ENCODE results near the gene CFTR. TPM values are rescaled to one million over a fixed set of nuclear protein-coding genes. Genes with fewer than 3 reads are reported as not detected.

The CFTR gene
- total and polyA plus RNA-seq, 4 donors: 6.3 to 19.2 (median 12.9) TPM

- no peak for DNase-seq (ENCODE audit: low read depth in 4 of 6, low spot score in 6 of 6)
- no peaks in the 10 kb centered on the region for H3K36me3 ChIP-seq (ENCODE audit: control insufficient read depth, insufficient read depth, low read length)
- no peak overlapping the region for H3K4me3 ChIP-seq (ENCODE audit: low read depth, low read length)
- H3K27me3 ChIP-seq (ENCODE audit: control insufficient read depth, insufficient read depth, low read length): no peaks in the 10 kb centered on the region
- H3K27ac ChIP-seq (ENCODE audit: low read depth, low read length): no peak overlapping the region
- no CpG with 5 or more reads among the region's 2 CpGs for WGBS (ENCODE audit: insufficient coverage)
- no peaks in the 10 kb centered on the region for H3K4me1 ChIP-seq (ENCODE audit: control insufficient read depth, insufficient read depth, low read length)
- H3K9me3 ChIP-seq (ENCODE audit: control insufficient read depth, insufficient read depth, low read length): no peaks in the 10 kb centered on the region
These were observed 84.8 kb downstream of the CFTR start for GRCh38 chr7:117564627-117565026.

- Histone ChIP-seq H3K36me3 (ENCODE audit: control insufficient read depth, insufficient read depth, low read length) (no peaks in the 10 kb centered on the region), H3K4me3 (ENCODE audit: low read depth, low read length) (no peak overlapping the region), H3K9me3 (ENCODE audit: control insufficient read depth, insufficient read depth, low read length) (no peaks in the 10 kb centered on the region), H3K27me3 (ENCODE audit: control insufficient read depth, insufficient read depth, low read length) (no peaks in the 10 kb centered on the region), H3K27ac (ENCODE audit: low read depth, low read length) (no peak overlapping the region), H3K4me1 (ENCODE audit: control insufficient read depth, insufficient read depth, low read length) (no peaks in the 10 kb centered on the region)
- 100% methylated on average over 1 of the region's 4 CpGs for WGBS (ENCODE audit: insufficient coverage)
- DNase-seq (ENCODE audit: low read depth in 4 of 6, low spot score in 6 of 6): no peak
These were observed 85.4 kb downstream of the CFTR start for GRCh38 chr7:117565226-117565625.

- H3K9me3 ChIP-seq (ENCODE audit: control insufficient read depth, insufficient read depth, low read length): no peaks in the 10 kb centered on the region
- no peaks in the 10 kb centered on the region for H3K4me1 ChIP-seq (ENCODE audit: control insufficient read depth, insufficient read depth, low read length)
- no peak overlapping the region for H3K4me3 ChIP-seq (ENCODE audit: low read depth, low read length)
- H3K27ac ChIP-seq (ENCODE audit: low read depth, low read length): no peak overlapping the region
- WGBS (ENCODE audit: insufficient coverage): 76% methylated on average over 1 of the region's 1 CpG
- H3K36me3 ChIP-seq (ENCODE audit: control insufficient read depth, insufficient read depth, low read length): no peaks in the 10 kb centered on the region
- no peaks in the 10 kb centered on the region for H3K27me3 ChIP-seq (ENCODE audit: control insufficient read depth, insufficient read depth, low read length)
- DNase-seq (ENCODE audit: low read depth in 4 of 6, low spot score in 6 of 6): no peak
These were observed 88.0 kb downstream of the CFTR start for GRCh38 chr7:117567781-117568180.

DNA sequence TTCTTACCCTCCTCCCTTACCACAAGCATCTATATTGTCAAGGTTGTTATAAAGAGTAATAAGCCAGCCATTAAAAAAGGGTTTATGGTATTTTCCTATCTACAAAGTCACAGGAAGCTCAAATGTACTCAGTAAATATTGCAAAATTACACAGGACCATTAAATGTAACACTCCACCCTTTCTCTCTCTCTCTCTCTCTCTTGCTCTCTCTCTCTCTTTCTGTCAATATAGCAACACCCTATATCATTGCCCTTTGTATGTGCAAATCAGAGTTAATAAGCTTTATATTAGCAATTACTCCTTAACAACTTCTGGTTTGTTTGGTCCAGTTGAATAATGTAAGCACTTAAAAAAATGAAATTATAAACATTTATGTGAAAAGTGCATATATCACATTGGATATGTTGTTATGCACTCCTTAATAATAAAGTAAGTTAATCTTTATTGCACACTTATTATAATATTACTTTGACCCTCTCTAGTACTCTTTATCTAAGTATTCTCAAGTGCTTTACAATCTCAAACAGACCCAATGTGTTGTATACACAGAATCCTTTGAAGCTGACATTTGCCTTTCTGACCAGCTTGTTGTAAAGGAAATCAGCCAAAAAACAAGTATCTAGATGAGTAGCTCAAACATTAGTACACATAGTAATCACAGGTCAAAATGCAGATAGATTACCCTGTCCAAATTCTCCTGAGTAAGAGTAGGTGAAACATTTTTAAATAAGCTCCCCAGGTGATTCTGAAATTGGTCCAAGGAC is 93.2 kb downstream of the CFTR start:
- Histone ChIP-seq H3K27me3 (ENCODE audit: control insufficient read depth, insufficient read depth, low read length) (no peaks in the 10 kb centered on the region), H3K27ac (ENCODE audit: low read depth, low read length) (no peak overlapping the region), H3K4me1 (ENCODE audit: control insufficient read depth, insufficient read depth, low read length) (no peaks in the 10 kb centered on the region), H3K36me3 (ENCODE audit: control insufficient read depth, insufficient read depth, low read length) (no peaks in the 10 kb centered on the region), H3K4me3 (ENCODE audit: low read depth, low read length) (no peak overlapping the region), H3K9me3 (ENCODE audit: control insufficient read depth, insufficient read depth, low read length) (no peaks in the 10 kb centered on the region)
- DNase-seq (ENCODE audit: low read depth in 4 of 6, low spot score in 6 of 6): peak in 1 of 6 donors; percentile 9

DNA sequence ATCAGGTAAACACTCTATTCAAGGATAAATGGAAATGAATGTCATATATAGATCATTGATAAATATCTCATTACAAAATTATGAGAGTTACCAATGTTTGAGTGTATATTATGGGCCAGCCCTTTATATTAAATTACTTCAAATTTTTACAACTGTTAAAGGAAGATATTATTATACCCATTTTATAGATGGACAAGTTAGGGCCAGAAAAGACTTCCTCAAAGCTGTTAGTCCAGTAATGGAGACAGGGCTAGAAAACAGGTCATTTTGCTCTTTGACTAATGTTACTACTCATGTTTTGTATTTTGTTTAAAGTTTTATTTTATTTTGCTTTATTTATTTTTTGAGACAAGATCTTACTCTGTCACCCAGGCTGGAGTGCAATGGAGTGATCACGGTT is 101.6 kb downstream of the CFTR start:
- DNase-seq (ENCODE audit: low read depth in 4 of 6, low spot score in 6 of 6): no peak
- Histone ChIP-seq H3K36me3 (ENCODE audit: control insufficient read depth, insufficient read depth, low read length) (no peaks in the 10 kb centered on the region), H3K4me3 (ENCODE audit: low read depth, low read length) (no peak overlapping the region), H3K27ac (ENCODE audit: low read depth, low read length) (no peak overlapping the region), H3K27me3 (ENCODE audit: control insufficient read depth, insufficient read depth, low read length) (no peaks in the 10 kb centered on the region), H3K4me1 (ENCODE audit: control insufficient read depth, insufficient read depth, low read length) (no peaks in the 10 kb centered on the region), H3K9me3 (ENCODE audit: control insufficient read depth, insufficient read depth, low read length) (no peaks in the 10 kb centered on the region)
- WGBS (ENCODE audit: insufficient coverage): no CpG with 5 or more reads among the region's 1 CpG

GRCh38 chr7:117582219-117582704 is 102.4 kb downstream of the CFTR start:
- no peak for DNase-seq (ENCODE audit: low read depth in 4 of 6, low spot score in 6 of 6)
- Histone ChIP-seq H3K9me3 (ENCODE audit: control insufficient read depth, insufficient read depth, low read length) (no peaks in the 10 kb centered on the region), H3K4me3 (ENCODE audit: low read depth, low read length) (no peak overlapping the region), H3K27me3 (ENCODE audit: control insufficient read depth, insufficient read depth, low read length) (no peaks in the 10 kb centered on the region), H3K4me1 (ENCODE audit: control insufficient read depth, insufficient read depth, low read length) (no peaks in the 10 kb centered on the region), H3K27ac (ENCODE audit: low read depth, low read length) (no peak overlapping the region), H3K36me3 (ENCODE audit: control insufficient read depth, insufficient read depth, low read length) (no peaks in the 10 kb centered on the region)
- no CpG with 5 or more reads among the region's 1 CpG for WGBS (ENCODE audit: insufficient coverage)

DNA sequence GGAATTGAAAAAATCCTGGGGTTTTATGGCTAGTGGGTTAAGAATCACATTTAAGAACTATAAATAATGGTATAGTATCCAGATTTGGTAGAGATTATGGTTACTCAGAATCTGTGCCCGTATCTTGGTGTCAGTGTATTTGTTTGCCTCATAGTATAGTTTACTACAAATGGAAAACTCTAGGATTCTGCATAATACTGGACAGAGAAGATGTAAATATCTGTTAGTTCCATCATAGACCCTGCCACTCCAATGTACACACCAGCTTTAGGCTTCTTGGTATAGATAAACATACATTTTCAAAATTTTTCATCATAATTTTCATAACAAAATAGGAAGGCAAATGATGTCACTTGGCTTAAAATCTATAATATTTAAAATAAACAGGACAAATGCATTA is 108.1 kb downstream of the CFTR start:
- Histone ChIP-seq H3K27me3 (ENCODE audit: control insufficient read depth, insufficient read depth, low read length) (no peaks in the 10 kb centered on the region), H3K4me3 (ENCODE audit: low read depth, low read length) (no peak overlapping the region), H3K36me3 (ENCODE audit: control insufficient read depth, insufficient read depth, low read length) (no peaks in the 10 kb centered on the region), H3K4me1 (ENCODE audit: control insufficient read depth, insufficient read depth, low read length) (no peaks in the 10 kb centered on the region), H3K9me3 (ENCODE audit: control insufficient read depth, insufficient read depth, low read length) (no peaks in the 10 kb centered on the region), H3K27ac (ENCODE audit: low read depth, low read length) (no peak overlapping the region)
- DNase-seq (ENCODE audit: low read depth in 4 of 6, low spot score in 6 of 6): no peak
- WGBS (ENCODE audit: insufficient coverage): no CpG with 5 or more reads among the region's 1 CpG

DNA sequence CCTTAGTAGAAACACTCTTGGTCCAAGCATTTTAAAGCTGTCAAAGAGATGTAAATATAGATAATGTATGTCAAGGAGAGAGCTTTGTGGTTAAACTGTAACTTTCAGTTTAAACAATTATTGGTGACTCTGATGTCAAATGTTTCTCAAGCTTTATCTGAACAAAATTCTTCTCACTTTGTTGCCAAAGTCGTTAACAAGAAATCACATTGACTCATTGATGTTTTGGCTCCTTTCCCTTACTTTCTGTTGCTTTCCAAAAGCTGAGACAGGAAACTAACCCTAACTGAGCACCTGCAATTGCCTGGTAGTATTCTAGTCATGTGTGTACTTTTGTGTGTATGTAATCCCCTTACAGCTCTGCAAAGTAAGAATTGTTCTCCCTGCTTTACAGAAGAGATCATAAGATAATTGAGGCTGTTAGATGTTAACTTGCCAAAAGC is 108.5 kb downstream of the CFTR start:
- no peak overlapping the region for H3K4me3 ChIP-seq (ENCODE audit: low read depth, low read length)
- no peaks in the 10 kb centered on the region for H3K9me3 ChIP-seq (ENCODE audit: control insufficient read depth, insufficient read depth, low read length)
- no peaks in the 10 kb centered on the region for H3K27me3 ChIP-seq (ENCODE audit: control insufficient read depth, insufficient read depth, low read length)
- no CpG with 5 or more reads among the region's 1 CpG for WGBS (ENCODE audit: insufficient coverage)
- H3K4me1 ChIP-seq (ENCODE audit: control insufficient read depth, insufficient read depth, low read length): no peaks in the 10 kb centered on the region
- no peak overlapping the region for H3K27ac ChIP-seq (ENCODE audit: low read depth, low read length)
- H3K36me3 ChIP-seq (ENCODE audit: control insufficient read depth, insufficient read depth, low read length): no peaks in the 10 kb centered on the region
- DNase-seq (ENCODE audit: low read depth in 4 of 6, low spot score in 6 of 6): no peak

DNA sequence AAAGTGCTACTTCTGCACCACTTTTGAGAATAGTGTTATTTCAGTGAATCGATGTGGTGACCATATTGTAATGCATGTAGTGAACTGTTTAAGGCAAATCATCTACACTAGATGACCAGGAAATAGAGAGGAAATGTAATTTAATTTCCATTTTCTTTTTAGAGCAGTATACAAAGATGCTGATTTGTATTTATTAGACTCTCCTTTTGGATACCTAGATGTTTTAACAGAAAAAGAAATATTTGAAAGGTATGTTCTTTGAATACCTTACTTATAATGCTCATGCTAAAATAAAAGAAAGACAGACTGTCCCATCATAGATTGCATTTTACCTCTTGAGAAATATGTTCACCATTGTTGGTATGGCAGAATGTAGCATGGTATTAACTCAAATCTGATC is 110.4 kb downstream of the CFTR start:
- DNase-seq (ENCODE audit: low read depth in 4 of 6, low spot score in 6 of 6): no peak
- H3K4me3 ChIP-seq (ENCODE audit: low read depth, low read length): no peak overlapping the region
- no CpG with 5 or more reads among the region's 1 CpG for WGBS (ENCODE audit: insufficient coverage)
- no peaks in the 10 kb centered on the region for H3K36me3 ChIP-seq (ENCODE audit: control insufficient read depth, insufficient read depth, low read length)
- H3K27ac ChIP-seq (ENCODE audit: low read depth, low read length): no peak overlapping the region
- no peaks in the 10 kb centered on the region for H3K4me1 ChIP-seq (ENCODE audit: control insufficient read depth, insufficient read depth, low read length)
- no peaks in the 10 kb centered on the region for H3K9me3 ChIP-seq (ENCODE audit: control insufficient read depth, insufficient read depth, low read length)
- no peaks in the 10 kb centered on the region for H3K27me3 ChIP-seq (ENCODE audit: control insufficient read depth, insufficient read depth, low read length)

- Histone ChIP-seq H3K27me3 (ENCODE audit: control insufficient read depth, insufficient read depth, low read length) (no peaks in the 10 kb centered on the region), H3K4me3 (ENCODE audit: low read depth, low read length) (no peak overlapping the region), H3K27ac (ENCODE audit: low read depth, low read length) (no peak overlapping the region), H3K4me1 (ENCODE audit: control insufficient read depth, insufficient read depth, low read length) (no peaks in the 10 kb centered on the region), H3K9me3 (ENCODE audit: control insufficient read depth, insufficient read depth, low read length) (no peaks in the 10 kb centered on the region), H3K36me3 (ENCODE audit: control insufficient read depth, insufficient read depth, low read length) (peaks cover 3% of the 10 kb centered on the region)
- 63% methylated on average over 6 of the region's 11 CpGs for WGBS (ENCODE audit: insufficient coverage)
- no peak for DNase-seq (ENCODE audit: low read depth in 4 of 6, low spot score in 6 of 6)
These were observed 112.3 kb downstream of the CFTR start for GRCh38 chr7:117592011-117592635.
